Activated CD4-positive, alpha-beta T cell treated with anti-CD3 and anti-CD28 coated beads, Interleukin-2, amount 10 ng/mL, durations not matched to agents 7 days and 5 days (primary cell): ENCODE results near the gene DNAI2. TPM values are rescaled to one million over a fixed set of nuclear protein-coding genes. Genes with fewer than 3 reads are reported as not detected.

Source experiments
- CTCF ChIA-PET: fragments of 350-600 bp; sonication (Branson Sonifier 250); formaldehyde crosslinking; loops from one replicate; lab custom pipeline; 2021; ENCODE audit warnings: antibody characterized with exemption; lab: Charles Lee
- POLR2A ChIA-PET: fragments of 350-600 bp; sonication (Branson Sonifier 250); formaldehyde crosslinking; loops from one replicate; lab custom pipeline; 2021; ENCODE audit warnings: antibody characterized with exemption; lab: Charles Lee
- DNase-seq: peaks from one replicate; pipeline ENCODE4 v3.0.0-alpha.2; 2020
- H3K27ac Mint-ChIP-seq: one replicate; pipeline ENCODE4 v1.8.0; 2021; ENCODE audit warnings: mild to moderate bottlenecking, moderate library complexity, mixed read lengths
- H3K27me3 Mint-ChIP-seq: one replicate; pipeline ENCODE4 v1.8.0; 2021; ENCODE audit warnings: mixed read lengths
- H3K36me3 Mint-ChIP-seq: one replicate; pipeline ENCODE4 v1.8.0; 2021; ENCODE audit warnings: low read depth, mixed read lengths
- H3K4me1 Mint-ChIP-seq: one replicate; pipeline ENCODE4 v1.8.0; 2021; ENCODE audit warnings: mixed read lengths
- H3K4me3 Mint-ChIP-seq: one replicate; pipeline ENCODE4 v1.8.0; 2021; ENCODE audit warnings: mild to moderate bottlenecking, moderate library complexity, mixed read lengths
- H3K9me3 Mint-ChIP-seq: one replicate; pipeline ENCODE4 v1.8.0; 2021; ENCODE audit warnings: mixed read lengths
- total RNA-seq, 2 experiments: library from RNA; stranded (reverse); gene quantifications; one replicate each; pipeline ENCODE4 v1.2.3, GENCODE V29; 2021

Gene DNAI2
- total RNA-seq, 2 experiments from 2014 or later: 1.2 to 1.3 TPM

GRCh38 chr17:74237321-74237720 lies 36.7 kb upstream of the DNAI2 start:
- ChIA-PET CTCF (interaction anchor here (0.6 to 0.7 kb wide), 2 partner anchors 273 to 389 kb away, joined by 4 to 5 read pairs; no protein-coding TSS in a partner anchor), POLR2A (no interaction called here)
- no peak overlapping the region for H3K4me3 Mint-ChIP-seq
- H3K27ac Mint-ChIP-seq: no peak overlapping the region
- H3K9me3 Mint-ChIP-seq: no peaks in the 10 kb centered on the region
- H3K27me3 Mint-ChIP-seq: no peaks in the 10 kb centered on the region
- H3K36me3 Mint-ChIP-seq: no peaks in the 10 kb centered on the region
- no peak for DNase-seq
- peaks cover 3% of the 10 kb centered on the region for H3K4me1 Mint-ChIP-seq

DNA sequence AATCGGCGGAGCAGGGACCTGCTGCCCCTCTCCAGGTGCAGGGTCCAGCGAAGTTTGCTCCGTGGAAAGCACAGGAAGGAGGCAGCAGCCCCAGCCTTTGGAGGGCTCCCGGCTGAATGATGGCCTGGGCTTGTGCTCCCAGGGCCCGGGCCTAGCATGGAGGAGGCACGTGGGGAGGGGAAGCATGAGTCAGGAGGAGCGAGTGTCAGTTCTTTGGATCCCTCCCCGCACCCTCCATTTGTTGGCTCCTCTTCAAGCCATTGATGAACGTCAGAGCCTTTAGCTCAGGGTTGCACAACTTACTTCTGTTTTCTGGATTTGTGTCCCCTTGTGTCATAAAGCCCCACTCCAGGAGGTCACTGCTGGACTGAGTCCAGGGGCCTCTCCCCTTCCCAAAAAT lies 34.9 kb upstream of the DNAI2 start:
- H3K36me3 Mint-ChIP-seq: no peaks in the 10 kb centered on the region
- DNase-seq: no peak
- ChIA-PET POLR2A (no interaction called here), CTCF (interaction anchor here (0.6 to 1.2 kb wide), 2 partner anchors 22 to 40 kb away, joined by 3 read pairs; no protein-coding TSS in a partner anchor)
- no peak overlapping the region for H3K27ac Mint-ChIP-seq
- H3K4me1 Mint-ChIP-seq: peaks cover 3% of the 10 kb centered on the region
- H3K4me3 Mint-ChIP-seq: no peak overlapping the region
- H3K27me3 Mint-ChIP-seq: no peaks in the 10 kb centered on the region
- H3K9me3 Mint-ChIP-seq: no peaks in the 10 kb centered on the region

DNA sequence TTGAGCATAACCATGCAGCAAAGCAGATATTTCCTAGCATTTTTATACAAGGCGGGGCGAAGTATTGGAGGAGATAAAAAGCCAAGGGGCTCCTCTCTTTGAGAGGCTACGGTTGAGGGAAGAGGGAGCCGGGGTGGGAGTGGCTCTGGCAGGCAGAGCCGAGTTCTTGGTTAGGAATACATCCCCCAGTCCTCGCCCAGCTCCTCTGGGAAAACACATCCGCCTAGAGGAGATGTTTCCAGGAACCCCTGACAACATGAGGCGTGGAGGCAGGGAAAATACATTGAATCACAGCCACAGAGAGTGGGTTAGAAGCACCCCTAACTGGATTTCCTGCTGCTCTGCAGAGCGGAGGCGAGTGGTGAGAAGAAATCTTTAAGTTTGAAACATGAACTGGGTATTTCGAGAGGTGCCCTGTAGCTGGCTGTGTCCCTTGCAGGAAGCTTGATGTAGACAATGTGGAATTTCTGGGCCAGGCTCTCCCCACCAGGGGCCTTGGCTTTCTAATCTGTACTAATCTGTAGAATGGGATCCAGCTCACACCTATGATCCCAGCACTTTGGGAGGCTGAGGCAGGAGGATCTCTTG lies 33.3 kb upstream of the DNAI2 start:
- DNase-seq: no peak
- no peaks in the 10 kb centered on the region for H3K27me3 Mint-ChIP-seq
- ChIA-PET POLR2A (no interaction called here), CTCF (interaction anchor here (0.9 kb wide), 1 partner anchor 9 kb away, joined by 3 read pairs; no protein-coding TSS in a partner anchor)
- no peak overlapping the region for H3K4me3 Mint-ChIP-seq
- no peaks in the 10 kb centered on the region for H3K36me3 Mint-ChIP-seq
- H3K4me1 Mint-ChIP-seq: no peaks in the 10 kb centered on the region
- no peaks in the 10 kb centered on the region for H3K9me3 Mint-ChIP-seq
- no peak overlapping the region for H3K27ac Mint-ChIP-seq

DNA sequence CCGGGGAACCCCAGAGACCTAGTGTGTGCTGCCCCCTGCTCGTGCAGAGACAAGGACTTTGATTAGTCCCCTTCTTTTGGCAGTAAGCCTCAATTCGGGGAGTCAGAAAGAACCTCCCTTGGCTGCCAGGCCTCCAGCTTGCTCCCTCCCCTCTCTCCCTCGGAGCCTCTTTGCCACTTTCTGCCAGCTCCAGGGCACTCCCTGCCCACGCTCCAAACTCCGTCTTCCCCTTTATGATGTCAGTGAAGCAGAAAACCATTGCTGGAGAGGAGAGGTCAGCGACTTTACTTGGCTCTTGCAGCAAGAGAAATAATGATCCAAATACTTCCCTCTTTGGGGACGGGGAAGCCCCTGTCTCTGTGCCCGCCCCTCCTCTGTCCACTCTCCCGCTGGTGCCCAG lies 32.6 kb upstream of the DNAI2 start:
- no peak for DNase-seq
- Mint-ChIP-seq H3K36me3 (no peaks in the 10 kb centered on the region), H3K9me3 (no peaks in the 10 kb centered on the region), H3K27ac (no peak overlapping the region), H3K4me3 (no peak overlapping the region), H3K27me3 (no peaks in the 10 kb centered on the region), H3K4me1 (no peaks in the 10 kb centered on the region)
- ChIA-PET CTCF (interaction anchor here (0.6 to 0.9 kb wide), 2 partner anchors 9 to 14 kb away, joined by 3 to 4 read pairs; no protein-coding TSS in a partner anchor), POLR2A (no interaction called here)

DNA sequence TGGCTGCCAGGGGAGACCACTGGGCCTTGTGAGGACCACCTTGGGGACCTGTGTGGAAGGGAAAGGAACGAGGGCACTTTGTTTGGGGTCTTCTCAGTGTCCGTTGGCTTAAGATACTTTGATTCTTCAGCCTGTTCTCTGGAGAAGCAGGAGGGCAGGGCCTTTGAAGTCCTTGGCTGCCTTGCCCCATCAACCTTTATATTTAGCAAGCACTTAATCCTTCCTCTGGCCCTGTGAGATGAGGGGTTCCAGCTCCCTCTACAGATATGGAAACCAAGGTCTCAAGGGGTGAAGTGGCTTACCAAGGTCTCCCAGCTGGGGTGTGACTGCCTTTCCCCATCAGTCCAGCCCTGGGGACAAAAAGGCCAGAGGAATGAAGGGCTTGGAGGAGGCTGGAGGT lies 32.2 kb upstream of the DNAI2 start:
- no peaks in the 10 kb centered on the region for H3K9me3 Mint-ChIP-seq

GRCh38 chr17:74243013-74243755 lies 30.9 kb upstream of the DNAI2 start:
- Mint-ChIP-seq H3K9me3 (no peaks in the 10 kb centered on the region), H3K27me3 (no peaks in the 10 kb centered on the region), H3K36me3 (no peaks in the 10 kb centered on the region), H3K27ac (no peak overlapping the region), H3K4me1 (no peaks in the 10 kb centered on the region), H3K4me3 (no peak overlapping the region)
- CTCF ChIA-PET: no interaction called here
- POLR2A ChIA-PET: no interaction called here
- DNase-seq: no peak

More for the DNA sequence above, 32.2 kb upstream of the DNAI2 start:
- ChIA-PET POLR2A (interaction anchor here (0.7 kb wide), 1 partner anchor 15 kb away, joined by 3 read pairs; no protein-coding TSS in a partner anchor), CTCF (interaction anchor here (0.6 kb wide), 1 partner anchor 15 kb away, joined by 4 read pairs; no protein-coding TSS in a partner anchor)
- Mint-ChIP-seq H3K27me3 (no peaks in the 10 kb centered on the region), H3K36me3 (no peaks in the 10 kb centered on the region), H3K4me1 (no peaks in the 10 kb centered on the region), H3K4me3 (no peak overlapping the region), H3K27ac (no peak overlapping the region)
- no peak for DNase-seq

- no peak overlapping the region for H3K27ac Mint-ChIP-seq
- POLR2A ChIA-PET: no interaction called here
- no peaks in the 10 kb centered on the region for H3K36me3 Mint-ChIP-seq
- H3K27me3 Mint-ChIP-seq: no peaks in the 10 kb centered on the region
- DNase-seq: no peak
- CTCF ChIA-PET: no interaction called here
- H3K9me3 Mint-ChIP-seq: no peaks in the 10 kb centered on the region
- H3K4me3 Mint-ChIP-seq: no peak overlapping the region
- no peaks in the 10 kb centered on the region for H3K4me1 Mint-ChIP-seq
These were observed 29.9 kb upstream of the DNAI2 start for GRCh38 chr17:74244128-74244527.

GRCh38 chr17:74244548-74244947 lies 29.5 kb upstream of the DNAI2 start:
- ChIA-PET CTCF (interaction anchor here (0.6 kb wide), 1 partner anchor 21 kb away, joined by 3 read pairs; no protein-coding TSS in a partner anchor), POLR2A (no interaction called here)
- Mint-ChIP-seq H3K27ac (no peak overlapping the region), H3K9me3 (no peaks in the 10 kb centered on the region), H3K4me3 (no peak overlapping the region), H3K27me3 (no peaks in the 10 kb centered on the region), H3K36me3 (no peaks in the 10 kb centered on the region), H3K4me1 (no peaks in the 10 kb centered on the region)
- DNase-seq: no peak

DNA sequence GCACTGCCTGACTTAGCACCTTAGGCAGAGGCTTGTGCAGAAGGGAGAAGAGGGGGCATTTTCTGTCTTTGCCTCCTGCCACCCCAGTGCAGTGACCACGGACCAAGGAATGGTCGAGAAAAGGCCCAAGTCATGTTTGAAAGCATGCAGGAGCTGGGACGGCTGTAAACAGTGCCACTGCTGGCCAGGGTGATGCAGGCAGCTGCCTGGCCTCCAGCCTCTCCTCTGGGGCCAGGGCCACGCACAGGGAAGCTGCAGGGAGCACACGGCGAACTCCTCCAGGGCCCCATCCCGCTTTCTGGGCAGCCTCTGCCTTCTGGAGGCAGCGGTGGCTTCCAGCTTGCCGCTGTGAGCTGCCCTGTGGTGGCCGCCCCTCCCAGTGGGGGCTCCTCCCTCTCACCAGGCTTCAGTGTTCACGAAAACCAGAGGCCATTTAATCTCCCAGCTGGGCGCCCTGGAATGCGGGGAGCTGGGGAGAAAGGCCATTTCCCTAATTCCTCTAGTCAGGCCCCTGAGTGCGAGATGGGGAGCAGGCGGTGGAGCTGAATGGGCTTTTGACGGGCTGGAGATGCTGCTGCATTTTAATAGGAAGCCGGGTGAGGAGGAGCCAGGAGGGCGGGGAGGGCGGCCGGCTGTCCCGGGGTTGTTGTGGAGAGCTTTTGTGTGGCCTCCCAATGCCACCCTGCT lies 28.7 kb upstream of the DNAI2 start:
- POLR2A ChIA-PET: no interaction called here
- CTCF ChIA-PET: interaction anchor here (0.5 to 0.7 kb wide), 3 partner anchors 18 to 87 kb away, joined by 3 to 5 read pairs (median 3); no protein-coding TSS in a partner anchor
- no peak overlapping the region for H3K27ac Mint-ChIP-seq
- H3K27me3 Mint-ChIP-seq: no peaks in the 10 kb centered on the region
- DNase-seq: no peak
- H3K36me3 Mint-ChIP-seq: no peaks in the 10 kb centered on the region
- no peaks in the 10 kb centered on the region for H3K4me1 Mint-ChIP-seq
- no peaks in the 10 kb centered on the region for H3K9me3 Mint-ChIP-seq
- no peak overlapping the region for H3K4me3 Mint-ChIP-seq

- no peak overlapping the region for H3K27ac Mint-ChIP-seq
- ChIA-PET POLR2A (no interaction called here), CTCF (interaction anchor here (0.5 to 0.7 kb wide), 3 partner anchors 19 to 86 kb away, joined by 3 to 5 read pairs (median 3); no protein-coding TSS in a partner anchor)
- H3K36me3 Mint-ChIP-seq: no peaks in the 10 kb centered on the region
- DNase-seq: no peak
- H3K4me1 Mint-ChIP-seq: no peaks in the 10 kb centered on the region
- H3K9me3 Mint-ChIP-seq: no peaks in the 10 kb centered on the region
- H3K27me3 Mint-ChIP-seq: no peaks in the 10 kb centered on the region
- H3K4me3 Mint-ChIP-seq: no peak overlapping the region
These were observed 28.2 kb upstream of the DNAI2 start for GRCh38 chr17:74245871-74246270.

- H3K9me3 Mint-ChIP-seq: no peaks in the 10 kb centered on the region
- ChIA-PET CTCF (interaction anchor here (0.6 to 1.3 kb wide), 2 partner anchors 30 to 39 kb away, joined by 3 read pairs; no protein-coding TSS in a partner anchor), POLR2A (no interaction called here)
- no peaks in the 10 kb centered on the region for H3K4me1 Mint-ChIP-seq
- H3K27me3 Mint-ChIP-seq: no peaks in the 10 kb centered on the region
- DNase-seq: no peak
- H3K4me3 Mint-ChIP-seq: no peak overlapping the region
- H3K27ac Mint-ChIP-seq: no peak overlapping the region
- H3K36me3 Mint-ChIP-seq: no peaks in the 10 kb centered on the region
These were observed 24.3 kb upstream of the DNAI2 start for GRCh38 chr17:74249590-74250270.

DNA sequence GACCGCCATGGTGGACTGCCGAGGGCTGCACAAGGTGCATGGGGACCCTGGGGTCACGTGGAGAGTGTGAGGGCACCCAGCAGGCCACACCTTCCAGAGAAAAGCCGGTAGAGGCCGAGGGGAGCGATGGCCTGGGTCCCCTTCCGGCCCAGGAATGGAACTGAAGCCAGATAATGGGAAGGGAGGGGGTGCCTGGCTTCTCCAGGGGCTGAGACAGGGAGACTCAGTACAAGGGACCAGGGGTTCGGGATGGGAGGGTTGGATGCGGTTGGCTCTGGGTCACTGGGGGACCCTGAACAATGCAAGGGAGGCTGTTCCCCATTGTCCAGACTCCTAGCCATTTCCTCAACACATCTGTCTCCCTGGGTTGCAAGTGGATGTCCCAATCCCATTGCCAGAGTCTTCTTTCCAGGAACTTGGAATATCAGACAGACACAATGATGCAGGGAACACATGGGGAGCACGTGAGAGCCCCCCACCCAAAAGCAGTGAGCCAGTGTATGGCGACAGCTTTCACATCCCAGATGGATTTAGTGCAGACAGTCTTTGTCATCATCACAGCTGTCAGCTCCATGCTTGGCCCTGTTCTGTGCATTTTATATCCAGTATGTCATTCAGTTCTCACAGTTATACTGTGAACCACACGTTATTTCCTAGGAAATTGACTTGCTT lies 23.6 kb upstream of the DNAI2 start:
- H3K27me3 Mint-ChIP-seq: no peaks in the 10 kb centered on the region
- POLR2A ChIA-PET: no interaction called here
- H3K27ac Mint-ChIP-seq: no peak overlapping the region
- H3K4me3 Mint-ChIP-seq: no peak overlapping the region
- CTCF ChIA-PET: interaction anchor here (1.3 kb wide), 1 partner anchor 38 kb away, joined by 3 read pairs; no protein-coding TSS in a partner anchor
- no peaks in the 10 kb centered on the region for H3K9me3 Mint-ChIP-seq
- DNase-seq: no peak
- no peaks in the 10 kb centered on the region for H3K4me1 Mint-ChIP-seq
- H3K36me3 Mint-ChIP-seq: no peaks in the 10 kb centered on the region
